ENCODE results near the gene MCOLN2.

The MCOLN2 gene

GRCh38 chr1:84892705-84893618 is 104.0 kb downstream of the MCOLN2 start, which contains the start of gene LPAR3:
TSS of gene LPAR3 (minus strand) at chr1:84893206. CDS start at chr1:84866120, 27,086 bp downstream.
- Histone ChIP-seq H3F3A (ENCODE audit: control insufficient read depth, insufficient read depth) (no peaks in the 10 kb centered on the region), H3K4me3 (ENCODE audit: low read length) (no peak within 1 kb of the TSS), H4K20me1 (ENCODE audit: control insufficient read depth, insufficient read depth, low read depth, low read length) (no peaks in the 10 kb centered on the region), H3K9me2 (replicated peaks; ENCODE audit: control insufficient read depth, low read length) (no peaks in the 10 kb centered on the region), H3K27ac (ENCODE audit: low read depth, low read length) (no peak within 1 kb of the TSS), H3K27me3 (ENCODE audit: control insufficient read depth, low read length) (no peaks in the 10 kb centered on the region), H3K4me2 (ENCODE audit: low read length) (no peak within 1 kb of the TSS), H3K79me2 (ENCODE audit: control insufficient read depth, low read length) (no peaks in the 10 kb centered on the region), H3K36me3 (ENCODE audit: control insufficient read depth, low read length) (no peaks in the 10 kb centered on the region), H3K4me1 (ENCODE audit: control insufficient read depth, low read length) (no peaks in the 10 kb centered on the region), H3K9me3 (ENCODE audit: control insufficient read depth, insufficient read depth, low read length) (no peaks in the 10 kb centered on the region; the same call in 1 of the 2 replicates)
- no peak for TF ChIP-seq EZH2phosphoT487 (IDR thresholded peaks at IDR 0.05; ENCODE audit: borderline replicate concordance, low read length)
- TF ChIP-seq CTCF (IDR thresholded peaks at IDR 0.05; ENCODE audit: low read depth, low read length, poor library complexity, severe bottlenecking) = no peak

- TF ChIP-seq CTCF (IDR thresholded peaks at IDR 0.05; ENCODE audit: low read depth, low read length, poor library complexity, severe bottlenecking) = no peak
- TF ChIP-seq EZH2phosphoT487 (IDR thresholded peaks at IDR 0.05; ENCODE audit: borderline replicate concordance, low read length) = no peak
- H3K4me1 ChIP-seq (ENCODE audit: control insufficient read depth, low read length) = no peaks in the 10 kb centered on the region
- no peak overlapping the region for H3K4me2 ChIP-seq (ENCODE audit: low read length)
- H3K27ac ChIP-seq (ENCODE audit: low read depth, low read length) = no peak overlapping the region
- no peaks in the 10 kb centered on the region for H3F3A ChIP-seq (ENCODE audit: control insufficient read depth, insufficient read depth)
- H3K79me2 ChIP-seq (ENCODE audit: control insufficient read depth, low read length) = no peaks in the 10 kb centered on the region
- no peak overlapping the region for H3K4me3 ChIP-seq (ENCODE audit: low read length)
- no peaks in the 10 kb centered on the region; the same call in 1 of the 2 replicates for H3K9me3 ChIP-seq (ENCODE audit: control insufficient read depth, insufficient read depth, low read length)
- no peaks in the 10 kb centered on the region for H4K20me1 ChIP-seq (ENCODE audit: control insufficient read depth, insufficient read depth, low read depth, low read length)
- H3K27me3 ChIP-seq (ENCODE audit: control insufficient read depth, low read length) = no peaks in the 10 kb centered on the region
- no peaks in the 10 kb centered on the region for H3K36me3 ChIP-seq (ENCODE audit: control insufficient read depth, low read length)
- no peaks in the 10 kb centered on the region for H3K9me2 ChIP-seq (replicated peaks; ENCODE audit: control insufficient read depth, low read length)
Observed at GRCh38 chr1:84890566-84890965, 106.3 kb downstream of the MCOLN2 start.

- no peaks in the 10 kb centered on the region for H3K4me1 ChIP-seq (ENCODE audit: control insufficient read depth, low read length)
- no peaks in the 10 kb centered on the region for H3K9me2 ChIP-seq (replicated peaks; ENCODE audit: control insufficient read depth, low read length)
- H3K4me3 ChIP-seq (ENCODE audit: low read length) = no peak overlapping the region
- H3F3A ChIP-seq (ENCODE audit: control insufficient read depth, insufficient read depth) = no peaks in the 10 kb centered on the region
- H3K36me3 ChIP-seq (ENCODE audit: control insufficient read depth, low read length) = no peaks in the 10 kb centered on the region
- no peak overlapping the region for H3K27ac ChIP-seq (ENCODE audit: low read depth, low read length)
- H4K20me1 ChIP-seq (ENCODE audit: control insufficient read depth, insufficient read depth, low read depth, low read length) = no peaks in the 10 kb centered on the region
- no peaks in the 10 kb centered on the region for H3K27me3 ChIP-seq (ENCODE audit: control insufficient read depth, low read length)
- no peaks in the 10 kb centered on the region; the same call in 1 of the 2 replicates for H3K9me3 ChIP-seq (ENCODE audit: control insufficient read depth, insufficient read depth, low read length)
- no peak for TF ChIP-seq CTCF (IDR thresholded peaks at IDR 0.05; ENCODE audit: low read depth, low read length, poor library complexity, severe bottlenecking)
- no peak for TF ChIP-seq EZH2phosphoT487 (IDR thresholded peaks at IDR 0.05; ENCODE audit: borderline replicate concordance, low read length)
- H3K79me2 ChIP-seq (ENCODE audit: control insufficient read depth, low read length) = no peaks in the 10 kb centered on the region
- no peak overlapping the region for H3K4me2 ChIP-seq (ENCODE audit: low read length)
Observed at GRCh38 chr1:84889437-84889836, 107.5 kb downstream of the MCOLN2 start.
